Measurements from ENCODE around the gene PITPNC1.
"Not testable (repeated sequence)": the region's sequence is repeated elsewhere in the genome, so short reads cannot be mapped to it uniquely, and the experiment has no call there.

The PITPNC1 gene

GRCh38 chr17:67376737-67377487 lies at the start of gene PITPNC1:
TSS of gene PITPNC1 (plus strand) at chr17:67377281.
- peak; percentile 89 for DNase-seq

GRCh38 chr17:67328026-67328425 lies 49.1 kb upstream of the PITPNC1 start:
- DNase-seq, result no peak

- not testable (repeated sequence) for DNase-seq
These were observed 45.5 kb upstream of the PITPNC1 start for GRCh38 chr17:67331381-67332161.

- not testable (repeated sequence) for DNase-seq
These were observed 44.9 kb upstream of the PITPNC1 start for GRCh38 chr17:67332162-67332508.

DNA sequence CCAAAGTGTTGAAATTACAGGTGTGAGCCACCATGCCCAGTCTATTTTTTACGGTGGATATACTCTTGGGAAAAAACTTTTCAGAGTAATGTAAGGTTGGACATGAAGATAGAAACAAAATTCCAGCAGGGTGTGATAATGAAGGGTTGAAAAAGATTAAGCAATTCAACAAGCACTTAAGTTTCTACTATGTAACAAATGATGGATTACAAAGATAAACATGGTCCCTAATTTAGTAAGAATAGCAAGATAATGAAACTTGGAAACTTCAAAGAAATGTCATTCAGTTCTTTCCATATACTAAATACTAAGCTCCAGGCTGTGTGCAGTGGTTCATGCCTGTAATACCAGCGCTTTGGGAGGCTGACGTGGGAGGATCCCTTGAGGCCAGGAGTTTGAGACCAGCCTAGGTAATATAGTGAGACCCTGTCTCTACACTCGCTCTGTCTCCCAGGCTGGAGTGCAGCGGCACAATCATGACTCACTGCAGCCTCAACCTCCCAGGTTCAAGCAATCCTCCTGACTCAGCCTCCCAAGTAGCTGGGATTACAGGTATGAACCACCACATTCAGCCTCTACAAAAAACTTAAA lies 41.7 kb upstream of the PITPNC1 start:
- DNase-seq, result no peak

GRCh38 chr17:67336859-67337258 lies 40.2 kb upstream of the PITPNC1 start:
- no peak for DNase-seq

DNA sequence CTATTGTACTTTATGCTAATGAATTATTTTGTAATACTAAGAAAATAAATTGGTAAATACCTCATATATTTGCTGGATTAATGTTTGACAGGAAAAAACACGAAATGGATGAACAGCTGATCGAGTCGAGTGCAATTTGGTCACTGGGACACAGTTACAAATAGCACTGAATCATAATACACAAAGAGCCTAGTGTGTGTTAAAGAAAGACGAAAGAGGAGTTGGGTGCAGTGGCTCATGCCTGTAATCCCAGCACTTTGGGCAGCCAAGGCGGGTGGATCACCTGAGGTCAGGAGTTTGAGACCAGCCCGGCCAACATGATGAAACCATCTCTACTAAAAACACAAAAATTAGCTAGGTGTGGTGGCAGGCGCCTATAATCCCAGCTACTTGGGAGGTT lies 38.7 kb upstream of the PITPNC1 start:
- not testable (repeated sequence) for DNase-seq

- DNase-seq, result no peak
These were observed 33.8 kb upstream of the PITPNC1 start for GRCh38 chr17:67343237-67343636.

DNA sequence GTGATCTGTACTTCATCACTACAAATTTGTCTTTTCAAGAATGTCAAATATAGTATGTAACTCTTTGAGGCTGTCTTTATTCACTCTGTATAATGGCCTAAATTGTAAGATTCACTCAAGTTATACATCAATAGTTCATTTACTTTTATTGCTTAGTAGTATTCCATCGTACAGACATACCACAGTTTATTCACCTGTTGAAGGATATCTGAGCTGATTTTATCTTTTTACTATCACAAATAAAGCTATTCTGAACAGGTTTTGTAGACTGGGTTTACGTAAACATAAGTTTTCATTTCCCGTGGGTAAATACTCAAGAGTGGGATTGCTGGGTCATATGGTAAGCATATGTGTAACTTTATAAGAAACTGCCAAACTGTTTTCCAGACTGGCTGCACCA lies 29.3 kb upstream of the PITPNC1 start:
- DNase-seq, result no peak

DNA sequence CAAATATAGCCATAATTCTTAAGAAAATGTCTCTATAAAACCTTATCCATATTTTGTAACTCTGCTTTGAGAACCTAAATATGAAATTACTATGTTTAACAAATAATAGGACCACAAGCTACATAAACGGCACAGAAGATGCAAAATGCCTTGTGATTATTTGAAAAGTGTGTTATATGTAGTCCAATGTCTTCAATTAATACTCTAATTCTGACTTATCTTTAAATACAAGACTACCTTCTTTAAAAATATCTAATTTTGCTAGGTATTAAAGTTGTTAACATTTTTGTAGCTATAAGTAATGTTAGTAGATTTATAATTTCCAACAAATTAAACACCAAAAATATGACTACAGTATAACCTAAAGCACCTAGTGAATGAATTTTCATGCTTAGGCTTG lies 27.7 kb upstream of the PITPNC1 start:
- no peak for DNase-seq

GRCh38 chr17:67353161-67353560 lies 23.9 kb upstream of the PITPNC1 start:
- DNase-seq, result no peak

DNA sequence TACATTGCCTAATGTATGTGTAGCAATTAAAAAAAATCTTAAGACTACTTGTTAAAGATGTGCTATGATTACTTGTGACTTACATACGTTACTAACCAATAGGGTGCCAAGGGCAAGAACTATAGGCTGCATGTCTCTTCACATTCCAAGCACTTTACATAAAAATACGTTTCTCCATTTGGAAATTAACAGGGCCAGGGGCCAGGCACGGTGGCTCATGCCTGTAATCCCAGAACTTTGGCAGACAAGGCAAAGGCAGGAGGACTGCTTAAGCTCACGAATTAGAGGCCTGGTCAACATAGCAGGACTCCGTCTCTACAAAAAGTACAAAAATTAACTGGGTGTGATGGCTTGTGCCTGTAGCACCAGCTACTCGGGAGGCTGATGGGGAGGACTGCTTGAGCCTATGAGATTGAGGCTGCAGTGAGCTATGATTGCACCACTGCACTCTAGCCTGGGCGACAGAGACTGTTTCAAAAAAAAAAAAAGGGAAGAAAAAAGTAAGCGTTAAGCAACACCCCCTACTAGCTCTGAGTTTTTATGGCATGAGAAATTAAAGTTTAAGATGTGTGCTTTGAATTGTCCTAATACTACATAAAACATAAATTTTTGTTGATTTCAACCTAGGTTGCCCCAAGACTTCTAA lies 23.0 kb upstream of the PITPNC1 start:
- DNase-seq, result no peak

DNA sequence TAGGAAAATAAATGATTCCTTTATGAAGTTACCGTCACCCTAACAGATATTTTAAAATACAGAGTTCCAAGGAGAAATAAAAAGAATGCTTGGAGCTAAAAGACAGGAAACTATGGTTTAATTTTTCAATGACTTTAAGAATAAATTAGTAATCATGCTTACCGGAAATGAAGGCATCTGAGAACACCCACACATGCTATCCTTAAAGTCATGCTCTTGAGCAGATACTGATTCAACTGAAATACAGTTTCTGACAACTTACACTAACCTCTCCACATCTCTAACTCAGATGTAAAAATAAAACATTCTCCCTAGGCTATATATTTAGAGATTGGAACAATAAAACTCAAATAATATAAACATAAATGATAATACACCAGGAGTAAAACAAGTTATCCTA lies 18.5 kb upstream of the PITPNC1 start:
- no peak for DNase-seq

GRCh38 chr17:67359960-67360791 lies 16.9 kb upstream of the PITPNC1 start:
- DNase-seq, result no peak

- no peak for DNase-seq
These were observed 16.2 kb upstream of the PITPNC1 start for GRCh38 chr17:67360880-67361279.

- no peak for DNase-seq
These were observed 14.9 kb upstream of the PITPNC1 start for GRCh38 chr17:67362173-67362572.

DNA sequence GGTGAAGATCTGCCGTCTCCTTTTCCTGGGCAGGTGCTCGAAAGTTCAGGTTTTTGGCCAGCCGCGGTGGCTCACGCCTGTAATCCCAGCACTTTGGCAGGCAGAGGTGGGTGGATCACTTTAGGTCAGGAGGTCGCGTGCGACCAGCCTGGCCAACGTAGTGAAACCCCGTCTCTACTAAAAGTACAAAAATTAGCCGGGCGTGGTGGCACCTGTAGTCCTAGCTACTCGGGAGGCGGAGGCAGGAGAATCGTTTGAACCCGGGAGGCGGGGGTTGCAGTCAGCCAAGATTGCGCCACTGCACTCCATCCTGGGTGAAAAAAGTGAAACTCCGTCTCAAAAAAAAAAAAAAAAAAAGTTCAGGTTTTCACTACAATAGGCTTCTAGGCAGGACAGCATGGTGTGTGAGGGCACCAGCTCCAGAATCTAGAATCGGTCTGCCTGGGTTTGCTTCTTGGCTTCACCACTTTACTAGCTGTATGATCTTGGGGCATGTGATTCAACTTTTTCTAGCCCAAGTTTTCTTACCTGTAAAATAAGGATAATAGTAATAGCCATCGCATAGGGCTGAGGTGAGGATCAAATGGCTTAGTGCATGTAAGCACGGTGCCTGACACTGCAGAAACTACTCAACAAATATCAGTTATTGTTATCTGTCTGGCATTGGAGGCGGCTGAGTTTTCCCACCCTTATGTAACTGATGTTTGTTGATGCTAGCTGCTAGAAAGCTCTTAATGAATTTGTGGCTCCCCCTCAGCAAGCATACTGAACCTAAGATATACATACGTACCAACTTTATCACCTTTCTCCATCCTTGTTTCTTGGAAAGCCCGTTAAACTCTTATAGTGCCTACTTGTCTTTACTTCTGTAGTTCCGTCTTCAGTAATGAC lies 12.0 kb upstream of the PITPNC1 start:
- no peak for DNase-seq

DNA sequence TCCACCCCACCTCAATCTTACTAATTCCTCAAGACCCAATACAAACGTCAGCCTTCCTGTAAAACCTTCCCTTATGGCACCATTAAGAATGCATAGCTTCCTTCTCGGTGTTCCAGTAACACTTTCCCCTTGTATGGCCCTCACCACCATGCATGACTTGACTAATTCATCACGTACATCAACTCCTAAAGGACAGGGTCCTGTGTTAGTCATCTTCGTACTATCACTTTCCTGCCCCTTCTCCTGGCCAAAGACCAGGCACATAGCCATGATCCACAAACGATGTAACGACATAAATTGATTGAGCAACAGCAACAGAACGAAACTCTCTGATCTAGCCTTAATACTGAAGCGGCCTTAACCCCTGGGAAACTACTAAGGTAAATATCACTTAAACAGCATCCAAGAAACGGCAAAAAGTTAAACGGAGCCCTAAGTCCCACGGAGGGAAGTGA lies 11.3 kb upstream of the PITPNC1 start:
- no peak for DNase-seq

GRCh38 chr17:67366193-67367157 lies 10.6 kb upstream of the PITPNC1 start, which contains the start of gene PSMD12:
TSS of gene PSMD12 (minus strand) at chr17:67366577. CDS start at chr17:67366519, 58 bp downstream.
- DNase-seq, result peak; percentile 94

GRCh38 chr17:67369676-67370075 lies 7.4 kb upstream of the PITPNC1 start:
- no peak for DNase-seq
